Measurements from ENCODE around the gene HMX1. TPM values are rescaled to one million over a fixed set of nuclear protein-coding genes. Genes with fewer than 3 reads are reported as not detected.

HMX1 gene
- total RNA-seq, 4 donors from 2014 or later = not detected

DNA sequence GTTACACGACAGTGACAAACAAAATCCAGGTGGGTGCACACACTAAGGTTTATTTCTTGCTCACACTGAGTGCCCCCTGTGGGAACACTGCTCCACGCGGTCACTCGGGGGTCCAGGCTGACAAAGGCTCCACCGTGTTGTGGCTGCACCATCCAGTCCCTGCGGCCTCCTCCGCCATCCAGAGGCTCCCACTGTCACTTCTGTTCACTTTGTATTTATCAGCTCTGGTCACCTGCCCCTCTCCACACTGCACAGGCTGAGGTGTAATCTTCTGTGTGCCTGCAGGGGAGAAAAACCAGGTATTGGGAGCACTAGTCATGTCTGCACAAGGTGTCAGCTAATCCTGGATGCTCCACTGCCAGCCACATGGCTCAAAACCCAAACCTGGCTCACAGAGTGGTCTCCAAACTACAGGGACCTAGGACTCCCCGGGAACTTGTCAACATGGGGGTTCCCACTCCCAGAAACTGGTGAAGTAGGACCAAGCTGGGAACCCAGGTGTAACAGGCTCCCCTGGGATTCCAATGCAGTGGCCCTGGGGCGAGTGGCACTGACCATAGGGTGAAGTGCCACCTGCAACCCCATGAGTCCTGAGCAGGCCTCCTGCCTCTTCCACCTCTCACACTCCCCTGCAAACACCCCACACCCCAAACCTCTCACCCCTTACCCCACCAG is 25.5 kb downstream of the HMX1 start:
- Histone ChIP-seq H3K36me3 (no peaks in the 10 kb centered on the region), H3K4me1 (no peaks in the 10 kb centered on the region), H3K27ac (no peak overlapping the region), H3K4me3 (no peak overlapping the region), H3K27me3 (peaks cover 65% of the 10 kb centered on the region), H3K9me3 (no peaks in the 10 kb centered on the region)
- peak; percentile 35 to 68 for DNase-seq (ENCODE audit: low spot score in 2 of 2)
- WGBS = 67% methylated on average over 8 of the region's 9 CpGs
- no peak for TF ChIP-seq EP300 (IDR thresholded peaks at IDR 0.05)
- TF ChIP-seq POLR2A (IDR thresholded peaks at IDR 0.05) = no peak
- TF ChIP-seq, protein P1, sequence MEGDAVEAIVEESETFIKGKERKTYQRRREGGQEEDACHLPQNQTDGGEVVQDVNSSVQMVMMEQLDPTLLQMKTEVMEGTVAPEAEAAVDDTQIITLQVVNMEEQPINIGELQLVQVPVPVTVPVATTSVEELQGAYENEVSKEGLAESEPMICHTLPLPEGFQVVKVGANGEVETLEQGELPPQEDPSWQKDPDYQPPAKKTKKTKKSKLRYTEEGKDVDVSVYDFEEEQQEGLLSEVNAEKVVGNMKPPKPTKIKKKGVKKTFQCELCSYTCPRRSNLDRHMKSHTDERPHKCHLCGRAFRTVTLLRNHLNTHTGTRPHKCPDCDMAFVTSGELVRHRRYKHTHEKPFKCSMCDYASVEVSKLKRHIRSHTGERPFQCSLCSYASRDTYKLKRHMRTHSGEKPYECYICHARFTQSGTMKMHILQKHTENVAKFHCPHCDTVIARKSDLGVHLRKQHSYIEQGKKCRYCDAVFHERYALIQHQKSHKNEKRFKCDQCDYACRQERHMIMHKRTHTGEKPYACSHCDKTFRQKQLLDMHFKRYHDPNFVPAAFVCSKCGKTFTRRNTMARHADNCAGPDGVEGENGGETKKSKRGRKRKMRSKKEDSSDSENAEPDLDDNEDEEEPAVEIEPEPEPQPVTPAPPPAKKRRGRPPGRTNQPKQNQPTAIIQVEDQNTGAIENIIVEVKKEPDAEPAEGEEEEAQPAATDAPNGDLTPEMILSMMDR (IDR thresholded peaks at IDR 0.05) = no peak
- no peak for TF ChIP-seq POLR2AphosphoS5 (IDR thresholded peaks at IDR 0.05)

DNA sequence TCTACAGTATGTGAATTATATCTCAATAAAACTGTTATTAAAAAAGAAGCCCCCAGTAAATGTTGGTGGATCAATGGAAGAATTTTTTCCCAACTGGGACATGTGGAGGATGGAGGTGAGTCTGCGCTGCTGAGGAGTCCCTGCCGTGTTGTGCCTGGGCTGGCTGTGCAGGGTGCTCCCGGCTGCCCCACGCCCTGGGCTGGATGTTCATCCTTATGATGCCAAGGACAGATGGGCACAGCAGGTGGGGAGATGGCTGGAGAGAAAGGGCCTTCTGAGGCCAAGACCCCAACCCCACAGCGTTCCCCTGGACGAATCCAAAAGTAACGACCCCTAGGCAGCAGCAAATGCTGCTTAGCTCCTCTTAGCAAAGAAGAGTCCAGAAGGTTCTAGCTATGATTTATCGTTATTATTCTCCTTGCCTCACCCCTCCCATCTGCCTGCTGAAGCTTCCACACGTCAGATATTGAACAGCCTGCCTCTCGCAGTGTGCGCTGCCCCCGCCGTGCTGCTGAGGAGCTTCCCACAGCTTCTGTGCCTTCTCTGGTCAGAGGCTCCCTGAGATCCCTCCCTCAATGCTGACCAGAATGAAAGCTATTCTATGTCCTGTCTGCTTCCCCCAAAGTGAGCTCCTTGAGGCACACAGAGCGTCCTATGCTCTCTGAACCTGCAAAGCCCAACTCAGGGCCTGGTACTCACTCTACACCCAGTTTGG is 26.5 kb downstream of the HMX1 start:
- DNase-seq (ENCODE audit: low spot score in 2 of 2) = peak; percentile 30 to 50
- TF ChIP-seq POLR2A (IDR thresholded peaks at IDR 0.05) = no peak
- no peak for TF ChIP-seq POLR2AphosphoS5 (IDR thresholded peaks at IDR 0.05)
- TF ChIP-seq, protein P1 (IDR thresholded peaks at IDR 0.05) = no peak
- H3K4me3 ChIP-seq = no peak overlapping the region
- 74% methylated on average over 14 of the region's 14 CpGs for WGBS
- H3K4me1 ChIP-seq = no peaks in the 10 kb centered on the region
- H3K9me3 ChIP-seq = no peaks in the 10 kb centered on the region
- no peak overlapping the region for H3K27ac ChIP-seq
- H3K36me3 ChIP-seq = no peaks in the 10 kb centered on the region
- H3K27me3 ChIP-seq = peaks cover 62% of the 10 kb centered on the region

DNA sequence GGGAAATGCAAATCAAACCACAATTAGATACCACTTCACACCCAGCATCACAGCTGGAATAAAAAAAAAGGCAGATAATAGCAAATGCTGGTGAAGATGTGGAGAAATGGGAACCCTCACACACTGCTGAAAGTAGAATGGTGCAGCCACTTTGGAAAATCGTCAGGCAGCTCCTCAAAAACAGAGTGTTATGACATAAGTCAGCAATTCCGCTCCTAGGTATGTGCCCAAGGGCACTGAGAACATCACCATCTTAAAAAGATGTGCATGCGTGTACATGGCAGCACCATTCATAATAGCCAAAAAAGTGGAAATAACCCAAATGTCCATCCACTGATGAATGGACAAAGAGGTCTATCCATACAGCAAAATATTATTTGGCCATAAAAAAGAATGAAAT is 28.0 kb downstream of the HMX1 start:
- Histone ChIP-seq H3K4me1 (no peaks in the 10 kb centered on the region), H3K36me3 (no peaks in the 10 kb centered on the region), H3K4me3 (no peak overlapping the region), H3K9me3 (no peaks in the 10 kb centered on the region), H3K27ac (no peak overlapping the region), H3K27me3 (peaks cover 49% of the 10 kb centered on the region)
- WGBS = 82% methylated on average over 3 of the region's 3 CpGs
- no peak for TF ChIP-seq POLR2A (IDR thresholded peaks at IDR 0.05)
- TF ChIP-seq, protein P1 (IDR thresholded peaks at IDR 0.05) = no peak
- no peak for TF ChIP-seq POLR2AphosphoS5 (IDR thresholded peaks at IDR 0.05)
- TF ChIP-seq EP300 (IDR thresholded peaks at IDR 0.05) = no peak
- DNase-seq (ENCODE audit: low spot score in 2 of 2) = no peak

DNA sequence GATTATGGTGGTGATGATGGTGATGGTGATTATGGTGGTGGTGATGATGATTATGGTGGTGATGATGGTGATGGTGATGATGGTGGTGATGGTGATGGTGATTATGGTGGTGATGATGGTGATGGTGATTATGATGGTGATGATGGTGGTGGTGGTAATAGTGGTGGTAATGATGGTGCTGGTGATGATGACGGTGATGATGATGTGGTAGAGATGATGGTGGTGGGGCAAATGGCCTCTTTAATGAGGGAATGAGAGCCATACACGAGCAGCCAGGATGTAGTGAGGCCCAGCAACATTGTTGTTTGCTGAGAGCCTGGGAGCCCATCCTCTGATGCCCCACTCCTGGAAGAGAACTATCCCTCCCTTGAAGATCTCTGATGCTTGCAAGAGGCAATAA is 29.0 kb downstream of the HMX1 start:
- no peak overlapping the region for H3K4me3 ChIP-seq
- WGBS = 54% methylated on average over 2 of the region's 2 CpGs
- DNase-seq (ENCODE audit: low spot score in 2 of 2) = peak in 1 of 2 donors; percentile 5
- H3K4me1 ChIP-seq = no peaks in the 10 kb centered on the region
- TF ChIP-seq POLR2A (IDR thresholded peaks at IDR 0.05) (no peak), POLR2AphosphoS5 (IDR thresholded peaks at IDR 0.05) (no peak), EP300 (IDR thresholded peaks at IDR 0.05) (no peak)
- TF ChIP-seq, protein P1 (IDR thresholded peaks at IDR 0.05) = no peak
- no peaks in the 10 kb centered on the region for H3K36me3 ChIP-seq
- peaks cover 44% of the 10 kb centered on the region for H3K27me3 ChIP-seq
- no peak overlapping the region for H3K27ac ChIP-seq
- H3K9me3 ChIP-seq = no peaks in the 10 kb centered on the region

DNA sequence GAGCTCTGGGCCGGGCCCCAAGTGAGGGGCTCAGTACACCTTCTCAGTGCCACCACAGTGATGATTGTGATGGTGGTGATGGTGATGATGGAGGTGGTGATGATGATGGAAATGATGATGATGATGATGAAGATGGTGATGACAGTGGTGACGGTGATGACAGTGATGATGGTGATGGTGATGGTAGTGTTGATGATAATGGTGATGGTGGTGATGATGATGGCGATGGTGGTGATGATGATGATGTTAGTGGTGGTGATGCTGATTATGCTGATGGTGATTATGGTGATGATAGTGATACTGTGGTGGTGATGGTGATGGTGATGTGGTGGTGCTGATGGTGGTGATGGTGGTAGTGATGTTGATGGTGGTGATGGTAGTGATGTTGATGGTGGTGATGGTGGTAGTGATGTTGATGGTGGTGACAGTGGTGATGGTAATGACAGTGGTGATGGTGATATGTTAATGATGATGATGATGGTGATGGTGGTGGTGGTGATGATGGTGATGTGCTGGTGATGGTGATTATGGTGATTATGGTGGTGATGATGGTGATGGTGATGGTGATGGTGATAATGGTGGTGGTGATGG is 29.9 kb downstream of the HMX1 start:
- Histone ChIP-seq H3K4me1 (no peaks in the 10 kb centered on the region), H3K36me3 (no peaks in the 10 kb centered on the region), H3K4me3 (no peak overlapping the region), H3K27me3 (peaks cover 40% of the 10 kb centered on the region), H3K27ac (no peak overlapping the region), H3K9me3 (no peaks in the 10 kb centered on the region)
- TF ChIP-seq POLR2AphosphoS5 (IDR thresholded peaks at IDR 0.05) (no peak), POLR2A (IDR thresholded peaks at IDR 0.05) (no peak), EP300 (IDR thresholded peaks at IDR 0.05) (no peak)
- TF ChIP-seq, protein P1 (IDR thresholded peaks at IDR 0.05) = no peak
- 96% methylated on average over 3 of the region's 3 CpGs for WGBS
- peak in 1 of 2 donors; percentile 7 for DNase-seq (ENCODE audit: low spot score in 2 of 2)
